GM21528 (cell line): ENCODE measurements around the gene TMEM130.
"Not testable (repeated sequence)": the region's sequence is repeated elsewhere in the genome, so short reads cannot be mapped to it uniquely, and the experiment has no call there.

Source experiments
- ATAC-seq: cut with Tn5 transposase; IDR thresholded peaks from one replicate; pipeline ENCODE4 v1.9.1; 2021; ENCODE audit warnings: mild to moderate bottlenecking, moderate library complexity; ENCODE audit not compliant: unreplicated experiment, low FRiP score

Gene TMEM130

GRCh38 chr7:98848918-98849317 lies 20.9 kb downstream of the TMEM130 start:
- no peak for ATAC-seq

- ATAC-seq: not testable (repeated sequence)
Observed at GRCh38 chr7:98842552-98842951, 27.3 kb downstream of the TMEM130 start.

- no peak for ATAC-seq
Observed at GRCh38 chr7:98841179-98841997, 28.4 kb downstream of the TMEM130 start.

GRCh38 chr7:98840722-98841121 lies 29.1 kb downstream of the TMEM130 start:
- no peak for ATAC-seq

GRCh38 chr7:98840096-98840495 lies 29.7 kb downstream of the TMEM130 start:
- no peak for ATAC-seq

GRCh38 chr7:98837630-98837972 lies 32.2 kb downstream of the TMEM130 start:
- no peak for ATAC-seq

GRCh38 chr7:98836811-98837629 lies 32.8 kb downstream of the TMEM130 start:
- ATAC-seq: no peak

- ATAC-seq: no peak
Observed at GRCh38 chr7:98834949-98835348, 34.9 kb downstream of the TMEM130 start.

GRCh38 chr7:98833022-98833421 lies 36.8 kb downstream of the TMEM130 start:
- ATAC-seq: no peak

- ATAC-seq: no peak
Observed at GRCh38 chr7:98831641-98832221, 38.1 kb downstream of the TMEM130 start.

GRCh38 chr7:98830972-98831548 lies 38.8 kb downstream of the TMEM130 start:
- ATAC-seq: no peak

- no peak for ATAC-seq
Observed at GRCh38 chr7:98828368-98828767, 41.4 kb downstream of the TMEM130 start.

- ATAC-seq: no peak
Observed at GRCh38 chr7:98827258-98827657, 42.6 kb downstream of the TMEM130 start.

- no peak for ATAC-seq
Observed at GRCh38 chr7:98826811-98827231, 43.0 kb downstream of the TMEM130 start.

- no peak for ATAC-seq
Observed at GRCh38 chr7:98826387-98826786, 43.4 kb downstream of the TMEM130 start.

GRCh38 chr7:98823226-98823625 lies 46.6 kb downstream of the TMEM130 start:
- ATAC-seq: no peak

GRCh38 chr7:98821348-98821747 lies 48.5 kb downstream of the TMEM130 start:
- ATAC-seq: no peak

GRCh38 chr7:98816967-98817710 lies 52.7 kb downstream of the TMEM130 start:
- no peak for ATAC-seq

- no peak for ATAC-seq
Observed at GRCh38 chr7:98816241-98816640, 53.6 kb downstream of the TMEM130 start.

- ATAC-seq: no peak
Observed at GRCh38 chr7:98815313-98815712, 54.5 kb downstream of the TMEM130 start.
